SK-N-MC (cell line): ENCODE results near the gene GPN1.
"Not testable (repeated sequence)": the region's sequence is repeated elsewhere in the genome, so short reads cannot be mapped to it uniquely, and the experiment has no call there.

Experiments used
- DNase-seq: peaks from one replicate; pipeline ENCODE4 v3.0.0-alpha.2; 2011; ENCODE audit warnings: low read depth, low spot score
- H3K27ac ChIP-seq: fragments of 200-600 bp; sonication (generic); 2 replicates; pipeline ENCODE4 v1.5.1; 2016; ENCODE audit warnings: mixed run types
- H3K36me3 ChIP-seq: fragments of 200-600 bp; sonication (generic); 2 replicates; pipeline ENCODE4 v1.6.1; 2017; ENCODE audit warnings: antibody characterized with exemption, low read length, mixed read lengths; ENCODE audit not compliant: insufficient read depth
- H3K4me3 ChIP-seq: fragments of 200-600 bp; sonication (generic); 2 replicates; pipeline ENCODE4 v1.5.1; 2016
- H3K9ac ChIP-seq: fragments of 200-600 bp; sonication (generic); 2 replicates; pipeline ENCODE4 v1.8.0; 2017; ENCODE audit warnings: mixed run types, mixed read lengths; ENCODE audit not compliant: insufficient read length
- H3K9me3 ChIP-seq: fragments of 200-600 bp; sonication (generic); 2 replicates; pipeline ENCODE4 v1.6.1; 2017; ENCODE audit warnings: low read depth, mild to moderate bottlenecking, antibody characterized with exemption, low read length, moderate library complexity, mixed read lengths
- EZH2 ChIP-seq: fragments of 200-600 bp; sonication (generic); IDR thresholded peaks from one replicate; pipeline ENCODE4 v1.6.1; 2017; ENCODE audit warnings: antibody characterized with exemption
- FOXP2 ChIP-seq: optimal IDR thresholded peaks from 2 replicates; pipeline ENCODE3; 2011; ENCODE audit warnings: mild to moderate bottlenecking, moderate library complexity; ENCODE audit not compliant: insufficient read depth; ENCODE audit errors: extremely low read length, control extremely low read depth
- POLR2AphosphoS5 ChIP-seq: IDR thresholded peaks from 2 replicates; pipeline ENCODE4 v1.6.1; 2012; ENCODE audit warnings: mild to moderate bottlenecking, low read depth, low read length, borderline replicate concordance

GPN1 gene

GRCh38 chr2:27680571-27680970 is 51.7 kb downstream of the GPN1 start:
- H3K9me3 ChIP-seq: no peaks in the 10 kb centered on the region
- no peak overlapping the region for H3K4me3 ChIP-seq
- no peak for DNase-seq
- no peak overlapping the region for H3K9ac ChIP-seq
- no peak overlapping the region for H3K27ac ChIP-seq
- H3K36me3 ChIP-seq: peaks cover 39% of the 10 kb centered on the region
- no peak for TF ChIP-seq POLR2AphosphoS5
- no peak for TF ChIP-seq EZH2
- no peak for TF ChIP-seq FOXP2

DNA sequence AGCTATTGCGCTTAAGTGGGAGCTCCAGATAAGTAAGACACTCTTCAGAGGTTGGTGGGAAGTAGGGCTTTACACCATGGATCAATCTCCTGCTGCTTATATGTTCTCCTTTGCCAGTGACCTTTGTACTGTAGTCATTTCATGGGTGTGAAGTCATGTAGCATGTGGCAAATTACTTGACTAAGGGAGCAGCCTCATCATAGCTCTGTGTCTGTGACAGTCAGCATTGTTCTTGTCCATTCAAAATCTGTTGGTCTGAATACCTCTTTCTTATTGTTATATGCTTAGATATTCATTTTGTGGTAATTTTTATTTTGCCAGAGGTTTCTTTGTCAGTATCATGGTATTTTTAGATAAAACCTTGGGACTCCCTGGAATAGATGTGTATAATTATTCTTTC is 53.0 kb downstream of the GPN1 start:
- DNase-seq: no peak
- Histone ChIP-seq H3K36me3 (peaks cover 36% of the 10 kb centered on the region), H3K27ac (0 out of 2 replicates have a peak overlapping the region, but pooled peaks have one; percentile 10), H3K4me3 (no peak overlapping the region), H3K9ac (no peak overlapping the region), H3K9me3 (no peaks in the 10 kb centered on the region)
- no peak for TF ChIP-seq FOXP2
- TF ChIP-seq EZH2: no peak
- no peak for TF ChIP-seq POLR2AphosphoS5

DNA sequence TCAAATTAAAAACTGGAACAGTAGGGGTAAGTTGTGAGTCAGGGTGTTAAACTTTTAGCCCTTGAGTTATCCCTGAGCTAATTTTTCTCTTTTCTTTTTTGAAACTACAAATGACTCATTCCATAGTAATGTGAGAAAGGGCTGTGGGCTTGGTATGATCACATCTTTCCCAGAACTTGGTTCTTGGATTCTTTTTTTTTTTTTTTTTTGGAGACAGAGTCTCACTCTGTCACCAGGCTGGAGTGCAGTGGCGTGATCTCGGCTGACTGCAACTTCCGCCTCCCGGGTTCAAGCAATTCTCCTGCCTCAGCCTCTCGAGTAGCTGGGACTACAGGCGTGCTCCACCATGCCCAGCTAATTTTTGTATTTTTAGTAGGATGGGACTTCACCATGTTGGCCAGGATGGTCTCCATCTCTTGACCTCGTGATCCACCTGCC is 53.5 kb downstream of the GPN1 start:
- Histone ChIP-seq H3K36me3 (peaks cover 31% of the 10 kb centered on the region), H3K27ac (0 out of 2 replicates have a peak overlapping the region, but pooled peaks have one; percentile 10)
- H3K4me3 ChIP-seq, DNase-seq, H3K9ac ChIP-seq, H3K9me3 ChIP-seq: not testable (repeated sequence)

- Histone ChIP-seq H3K4me3 (no peak overlapping the region), H3K27ac (peak overlapping the region; percentile 33; the same call in 1 of the 2 replicates), H3K9me3 (no peaks in the 10 kb centered on the region), H3K9ac (peak overlapping the region; percentile 12), H3K36me3 (peaks cover 22% of the 10 kb centered on the region)
- TF ChIP-seq EZH2: no peak
- TF ChIP-seq FOXP2: no peak
- TF ChIP-seq POLR2AphosphoS5: no peak
- peak; percentile 85 for DNase-seq
Measured at GRCh38 chr2:27683390-27684071, 54.7 kb downstream of the GPN1 start.

DNA sequence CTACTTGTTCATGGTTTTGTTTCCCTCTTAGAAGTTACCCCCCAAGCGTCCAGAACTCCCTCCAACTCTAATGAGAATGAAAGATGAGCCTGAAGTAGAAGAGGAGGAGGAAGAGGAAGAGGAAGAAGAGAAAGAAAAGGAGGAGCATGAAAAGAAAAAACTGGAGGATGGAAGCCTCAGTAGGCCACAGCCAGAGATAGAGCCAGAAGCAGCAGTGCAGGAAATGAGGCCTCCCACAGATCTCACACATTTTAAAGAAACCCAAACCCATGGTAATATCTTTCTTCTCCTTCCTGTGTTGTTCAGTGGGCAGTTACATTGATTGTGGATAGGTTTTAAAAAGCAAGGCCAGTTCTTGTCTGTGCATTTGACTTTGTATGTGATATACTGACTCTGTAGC is 56.2 kb downstream of the GPN1 start:
- not testable (repeated sequence) for DNase-seq, H3K9me3 ChIP-seq, H3K27ac ChIP-seq, H3K9ac ChIP-seq, H3K4me3 ChIP-seq
- H3K36me3 ChIP-seq: peaks cover 19% of the 10 kb centered on the region

- no peak overlapping the region for H3K9ac ChIP-seq
- H3K36me3 ChIP-seq: peaks cover 19% of the 10 kb centered on the region
- no peak overlapping the region for H3K27ac ChIP-seq
- no peak for TF ChIP-seq EZH2
- TF ChIP-seq POLR2AphosphoS5: no peak
- no peak for TF ChIP-seq FOXP2
- no peaks in the 10 kb centered on the region for H3K9me3 ChIP-seq
- H3K4me3 ChIP-seq: no peak overlapping the region
- DNase-seq: no peak
Measured at GRCh38 chr2:27685577-27685976, 56.7 kb downstream of the GPN1 start.

DNA sequence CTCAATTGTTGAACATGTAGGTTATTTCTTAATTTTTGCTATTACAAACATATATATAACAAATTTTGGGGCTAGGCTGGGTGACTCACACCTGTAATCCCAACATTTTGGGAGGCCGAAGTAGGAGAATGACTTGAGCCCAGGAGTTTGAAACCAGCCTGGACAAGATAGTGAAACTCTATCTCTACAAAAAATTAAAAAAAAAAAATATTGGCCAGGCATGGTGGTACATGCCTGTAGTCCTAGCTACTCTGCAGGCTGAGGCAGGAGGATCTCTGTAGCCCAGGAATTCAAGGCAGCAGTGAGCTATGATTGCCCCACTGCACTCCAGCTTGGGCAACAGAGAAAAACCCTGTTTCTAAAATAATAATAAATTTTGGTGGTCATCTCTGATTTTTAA is 58.4 kb downstream of the GPN1 start:
- peaks cover 19% of the 10 kb centered on the region for H3K36me3 ChIP-seq
- H3K4me3 ChIP-seq: no peak overlapping the region

DNA sequence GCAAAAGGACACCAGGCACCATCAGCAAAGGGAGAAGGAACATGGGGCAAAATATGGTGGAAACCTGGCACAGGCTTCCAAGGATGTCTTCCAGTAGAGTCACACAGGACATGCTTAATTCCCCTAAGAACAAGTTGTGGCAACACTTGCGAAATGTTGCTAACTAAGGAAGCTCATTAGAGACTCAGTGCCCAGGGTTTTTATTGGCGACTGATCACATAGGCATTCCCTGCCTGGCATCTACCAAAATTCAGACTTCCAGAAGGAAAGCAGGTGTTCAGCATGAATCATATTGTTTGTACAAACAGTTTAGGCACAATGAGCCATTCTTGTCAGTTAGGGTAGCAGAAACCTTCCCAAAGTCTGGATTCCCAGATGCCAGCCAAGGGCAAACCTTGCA is 60.6 kb downstream of the GPN1 start:
- no peak for DNase-seq
- TF ChIP-seq POLR2AphosphoS5 (no peak), FOXP2 (no peak), EZH2 (no peak)
- Histone ChIP-seq H3K27ac (no peak overlapping the region), H3K4me3 (no peak overlapping the region), H3K36me3 (peaks cover 12% of the 10 kb centered on the region), H3K9me3 (no peaks in the 10 kb centered on the region), H3K9ac (no peak overlapping the region)

More for the DNA sequence above, 58.4 kb downstream of the GPN1 start:
- Histone ChIP-seq H3K9ac (no peak overlapping the region), H3K9me3 (no peaks in the 10 kb centered on the region), H3K27ac (no peak overlapping the region)
- no peak for DNase-seq
- no peak for TF ChIP-seq FOXP2
- no peak for TF ChIP-seq EZH2
- TF ChIP-seq POLR2AphosphoS5: no peak

GRCh38 chr2:27690052-27690451 is 61.2 kb downstream of the GPN1 start:
- H3K9me3 ChIP-seq: no peaks in the 10 kb centered on the region
- H3K9ac ChIP-seq: no peak overlapping the region
- peaks cover 11% of the 10 kb centered on the region for H3K36me3 ChIP-seq
- no peak for DNase-seq
- H3K27ac ChIP-seq: no peak overlapping the region
- TF ChIP-seq EZH2 (no peak), FOXP2 (no peak), POLR2AphosphoS5 (no peak)
- no peak overlapping the region for H3K4me3 ChIP-seq
